A673 (cell line): ENCODE data around the gene TIMM17B.

Experiments
- CTCF ChIP-seq: fragments of 300-800, 200-600 bp; sonication (generic); conservative IDR thresholded peaks from 2 replicates; pipeline ENCODE4 v1.5.1; 2017; ENCODE audit warnings: low read depth, mild to moderate bottlenecking, antibody characterized with exemption, low read length, moderate library complexity, mixed read lengths
- EZH2 ChIP-seq: fragments of 200-600 bp; sonication (generic); IDR thresholded peaks from 2 replicates; pipeline ENCODE4 v1.6.1; 2017; ENCODE audit warnings: borderline replicate concordance, low read depth, mild to moderate bottlenecking, mixed read lengths, antibody characterized with exemption, low read length; ENCODE audit not compliant: poor library complexity, severe bottlenecking

GRCh38 chrX:48894891-48895290, 2.7 kb downstream of the TIMM17B start:
- no peak for TF ChIP-seq CTCF
- no peak for TF ChIP-seq EZH2
